Choroid plexus epithelial cell (primary cell): ENCODE measurements around the gene SLC4A7.
"Not testable (repeated sequence)": the region's sequence is repeated elsewhere in the genome, so short reads cannot be mapped to it uniquely, and the experiment has no call there.

Source experiments
- DNase-seq: peaks from one replicate; pipeline ENCODE4 v3.0.0-alpha.2; 2010; ENCODE audit warnings: low read depth
- H3K4me3 ChIP-seq: 2 replicates; pipeline ENCODE4 v1.5.1; 2011; ENCODE audit warnings: low read depth, mild to moderate bottlenecking, control low read depth, low read length, moderate library complexity
- TF ChIP-seq, protein P1 (sequence below): conservative IDR thresholded peaks from 2 replicates; pipeline ENCODE4 v1.5.1; 2011; ENCODE audit warnings: low read depth, mild to moderate bottlenecking, control low read depth, inconsistent platforms, low read length, moderate library complexity

SLC4A7 gene

GRCh38 chr3:27342267-27342666, 141.9 kb downstream of the SLC4A7 start:
- DNase-seq: peak; percentile 32

GRCh38 chr3:27340534-27340933, 143.7 kb downstream of the SLC4A7 start:
- DNase-seq: no peak
- TF ChIP-seq, protein P1, sequence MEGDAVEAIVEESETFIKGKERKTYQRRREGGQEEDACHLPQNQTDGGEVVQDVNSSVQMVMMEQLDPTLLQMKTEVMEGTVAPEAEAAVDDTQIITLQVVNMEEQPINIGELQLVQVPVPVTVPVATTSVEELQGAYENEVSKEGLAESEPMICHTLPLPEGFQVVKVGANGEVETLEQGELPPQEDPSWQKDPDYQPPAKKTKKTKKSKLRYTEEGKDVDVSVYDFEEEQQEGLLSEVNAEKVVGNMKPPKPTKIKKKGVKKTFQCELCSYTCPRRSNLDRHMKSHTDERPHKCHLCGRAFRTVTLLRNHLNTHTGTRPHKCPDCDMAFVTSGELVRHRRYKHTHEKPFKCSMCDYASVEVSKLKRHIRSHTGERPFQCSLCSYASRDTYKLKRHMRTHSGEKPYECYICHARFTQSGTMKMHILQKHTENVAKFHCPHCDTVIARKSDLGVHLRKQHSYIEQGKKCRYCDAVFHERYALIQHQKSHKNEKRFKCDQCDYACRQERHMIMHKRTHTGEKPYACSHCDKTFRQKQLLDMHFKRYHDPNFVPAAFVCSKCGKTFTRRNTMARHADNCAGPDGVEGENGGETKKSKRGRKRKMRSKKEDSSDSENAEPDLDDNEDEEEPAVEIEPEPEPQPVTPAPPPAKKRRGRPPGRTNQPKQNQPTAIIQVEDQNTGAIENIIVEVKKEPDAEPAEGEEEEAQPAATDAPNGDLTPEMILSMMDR: no peak
- no peak overlapping the region for H3K4me3 ChIP-seq

More at GRCh38 chr3:27342267-27342666, 141.9 kb downstream of the SLC4A7 start:
- H3K4me3 ChIP-seq: no peak overlapping the region
- TF ChIP-seq, protein P1: no peak

- DNase-seq: no peak
- H3K4me3 ChIP-seq: no peak overlapping the region
Observed at GRCh38 chr3:27335571-27335970, 148.6 kb downstream of the SLC4A7 start.

GRCh38 chr3:27333843-27334242, 150.3 kb downstream of the SLC4A7 start:
- DNase-seq: no peak
- TF ChIP-seq, protein P1: no peak
- H3K4me3 ChIP-seq: no peak overlapping the region

More at GRCh38 chr3:27335571-27335970, 148.6 kb downstream of the SLC4A7 start:
- TF ChIP-seq, protein P1: no peak

DNA sequence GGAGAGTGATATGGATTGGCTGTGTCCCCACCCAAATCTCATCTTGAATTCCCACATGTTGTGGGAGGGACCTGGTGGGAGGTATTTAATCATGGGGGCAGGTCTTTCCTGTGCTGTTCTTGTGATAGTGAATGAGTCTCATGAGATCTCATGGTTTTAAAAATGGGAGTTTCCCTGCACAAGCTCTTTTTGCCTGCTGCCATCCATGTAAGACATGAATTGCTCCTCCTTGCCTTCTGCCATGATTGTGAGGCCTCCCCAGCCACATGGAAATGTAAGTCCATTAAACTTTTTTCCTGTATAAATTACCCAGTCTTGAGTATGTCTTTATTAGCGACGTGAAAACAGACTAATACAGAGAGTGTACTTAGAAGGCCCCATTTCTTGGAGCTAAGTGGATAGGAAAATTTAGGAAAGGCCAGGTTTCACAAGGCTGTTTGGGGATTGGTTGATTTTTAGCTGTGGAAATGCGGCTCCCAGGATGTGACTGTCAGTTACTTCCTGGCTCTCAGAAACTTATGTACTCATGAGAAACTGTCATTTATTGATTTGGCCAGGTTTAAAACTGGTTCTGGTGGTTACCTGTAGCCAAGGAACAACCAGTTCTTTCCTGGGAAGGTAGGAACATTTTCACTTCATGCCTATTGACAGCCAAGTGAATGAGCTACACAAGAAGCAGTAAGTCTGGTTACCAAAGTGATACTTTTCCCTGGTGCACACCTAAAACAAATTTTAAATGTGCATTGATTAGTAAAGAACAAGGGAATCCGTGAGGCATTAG, 155.0 kb downstream of the SLC4A7 start:
- H3K4me3 ChIP-seq, DNase-seq: not testable (repeated sequence)

- H3K4me3 ChIP-seq: no peak overlapping the region
- TF ChIP-seq, protein P1: no peak
- peak; percentile 97 for DNase-seq
Observed at GRCh38 chr3:27326629-27327545, 157.3 kb downstream of the SLC4A7 start.

- TF ChIP-seq, protein P1: no peak
- H3K4me3 ChIP-seq: no peak overlapping the region
Observed at GRCh38 chr3:27326202-27326601, 158.0 kb downstream of the SLC4A7 start.

More at GRCh38 chr3:27326202-27326601, 158.0 kb downstream of the SLC4A7 start:
- peak; percentile 57 for DNase-seq
